Upper lobe of left lung (tissue), 6 donors: Measurements from ENCODE around the gene NXPH2. TPM values are rescaled to one million over a fixed set of nuclear protein-coding genes. Genes with fewer than 3 reads are reported as not detected.
"Not testable (repeated sequence)": the region's sequence is repeated elsewhere in the genome, so short reads cannot be mapped to it uniquely, and the experiment has no call there.

Source experiments
- ATAC-seq, 2 donors: fragments of 200-7000 bp; cut with Tn5 transposase; one replicate each; pipeline ENCODE4 v1.9.1; 2022; ENCODE audit warnings: mild to moderate bottlenecking in 2 of 2, moderate library complexity in 2 of 2; ENCODE audit not compliant: low FRiP score in 2 of 2
- DNase-seq, 2 donors: peaks; one replicate each; pipeline ENCODE4 v3.0.0-alpha.2; 2019 to 2020
- H3K27ac ChIP-seq, 4 donors: fragments of 200-600 bp; sonication (generic); one replicate each; pipeline ENCODE4 v1.5.1; 2016 to 2019
- H3K27me3 ChIP-seq, 4 donors: fragments of 200-600 bp; sonication (generic); one replicate each; pipeline ENCODE4 v1.5.1; 2017 to 2019
- H3K36me3 ChIP-seq, 4 donors: fragments of 200-600 bp; sonication (generic); one replicate each; pipeline ENCODE4 v1.5.1; 2016 to 2019
- H3K4me1 ChIP-seq, 4 donors: fragments of 200-600 bp; sonication (generic); one replicate each; pipeline ENCODE4 v1.5.1; 2018 to 2019
- H3K4me3 ChIP-seq, 4 donors: fragments of 200-600 bp; sonication (generic); one replicate each; pipeline ENCODE4 v1.5.1; 2017 to 2019; ENCODE audit warnings: mild to moderate bottlenecking in 2 of 4, moderate library complexity in 1 of 4
- H3K9me3 ChIP-seq, 4 donors: fragments of 200-600 bp; sonication (generic); one replicate each; pipeline ENCODE4 v1.5.1; 2018 to 2019
- EP300 ChIP-seq, 4 donors: sonication (generic); formaldehyde crosslinking; IDR thresholded peaks; one replicate each; pipeline ENCODE4 v1.5.1; 2017; ENCODE audit warnings: antibody characterized with exemption in 4 of 4, control low read depth in 2 of 4
- POLR2A ChIP-seq, 4 donors: fragments of 450-650 bp; IDR thresholded peaks; one replicate each; pipeline ENCODE4 v1.5.1; 2016 to 2017; ENCODE audit warnings: antibody characterized with exemption in 4 of 4, mild to moderate bottlenecking in 2 of 4
- POLR2AphosphoS5 ChIP-seq, 2 donors: sonication (generic); formaldehyde crosslinking; IDR thresholded peaks; one replicate each; pipeline ENCODE4 v1.5.1; 2017; ENCODE audit warnings: antibody characterized with exemption in 2 of 2
- WGBS, 2 donors: methylation state at CpG; one replicate each; pipeline ENCODE4 v1.1.5; 2017 to 2018; 5-methylcytosine and 5-hydroxymethylcytosine counted together
- total RNA-seq, 6 donors: library from RNA; depleted of rRNA in 4 of 6; stranded (reverse); fragments of >200 nt in 4 of 6; gene quantifications; one replicate each; pipeline versions ENCODE4 v1.1.0 to v1.2.1, GENCODE V29; 2016 to 2021
- TF ChIP-seq, protein P1 (sequence below), 6 experiments: fragments of 450-650 bp in 4 of 6; fragments of 200-600 bp in 2 of 6; sonication (generic) in 2 of 6; IDR thresholded peaks; one replicate each; pipeline ENCODE4 v1.5.1; 2016 to 2019; ENCODE audit warnings: antibody characterized with exemption in 6 of 6
- donor health status: DM: no; HTN: no; CAD: no; lungs with moderate emphysema.
- donor health status: DM: no; HTN: yes; CAD: no; lungs with severe emphysema.

NXPH2 gene
- total RNA-seq, 6 donors from 2014 or later, result not detected

DNA sequence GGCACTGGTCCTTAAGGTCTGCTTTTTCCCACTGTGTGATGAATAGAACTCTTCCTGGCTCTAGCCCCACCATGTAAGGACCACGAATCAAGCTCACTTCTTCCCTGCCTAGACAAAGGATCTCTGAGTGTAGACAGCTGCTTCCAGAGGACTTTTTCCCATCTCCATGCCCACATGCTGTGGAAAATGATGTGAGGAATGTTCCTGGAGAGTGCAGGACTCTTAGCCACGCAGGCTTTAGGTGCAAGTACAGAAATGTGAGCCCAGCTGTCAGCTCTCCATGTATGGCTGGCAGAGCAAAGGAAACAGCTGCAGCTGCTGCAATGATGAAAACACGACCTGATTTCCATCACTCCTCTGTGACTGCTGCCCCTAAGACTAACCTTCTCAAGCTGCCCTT is 35.5 kb downstream of the NXPH2 start:
- DNase-seq, result no peak
- Histone ChIP-seq H3K27ac (no peak overlapping the region), H3K27me3 (peaks cover 0 to 2% (median 0%) of the 10 kb centered on the region in 4 donors), H3K36me3 (no peaks in the 10 kb centered on the region), H3K4me1 (no peaks in the 10 kb centered on the region), H3K9me3 (no peaks in the 10 kb centered on the region), H3K4me3 (no peak overlapping the region)
- TF ChIP-seq POLR2A (IDR thresholded peaks at IDR 0.05) (no peak), POLR2AphosphoS5 (IDR thresholded peaks at IDR 0.05) (no peak), EP300 (IDR thresholded peaks at IDR 0.05) (no peak)
- TF ChIP-seq, protein P1, sequence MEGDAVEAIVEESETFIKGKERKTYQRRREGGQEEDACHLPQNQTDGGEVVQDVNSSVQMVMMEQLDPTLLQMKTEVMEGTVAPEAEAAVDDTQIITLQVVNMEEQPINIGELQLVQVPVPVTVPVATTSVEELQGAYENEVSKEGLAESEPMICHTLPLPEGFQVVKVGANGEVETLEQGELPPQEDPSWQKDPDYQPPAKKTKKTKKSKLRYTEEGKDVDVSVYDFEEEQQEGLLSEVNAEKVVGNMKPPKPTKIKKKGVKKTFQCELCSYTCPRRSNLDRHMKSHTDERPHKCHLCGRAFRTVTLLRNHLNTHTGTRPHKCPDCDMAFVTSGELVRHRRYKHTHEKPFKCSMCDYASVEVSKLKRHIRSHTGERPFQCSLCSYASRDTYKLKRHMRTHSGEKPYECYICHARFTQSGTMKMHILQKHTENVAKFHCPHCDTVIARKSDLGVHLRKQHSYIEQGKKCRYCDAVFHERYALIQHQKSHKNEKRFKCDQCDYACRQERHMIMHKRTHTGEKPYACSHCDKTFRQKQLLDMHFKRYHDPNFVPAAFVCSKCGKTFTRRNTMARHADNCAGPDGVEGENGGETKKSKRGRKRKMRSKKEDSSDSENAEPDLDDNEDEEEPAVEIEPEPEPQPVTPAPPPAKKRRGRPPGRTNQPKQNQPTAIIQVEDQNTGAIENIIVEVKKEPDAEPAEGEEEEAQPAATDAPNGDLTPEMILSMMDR (IDR thresholded peaks at IDR 0.05), result no peak
- 17 to 29% methylated on average over 2 to 3 of the region's 3 CpGs for WGBS, 2 donors
- peak in 1 of 2 donors; percentile 15 for ATAC-seq

GRCh38 chr2:138742441-138743057 is 37.6 kb downstream of the NXPH2 start:
- no peaks in the 10 kb centered on the region for H3K27me3 ChIP-seq
- ATAC-seq (no peak), DNase-seq (no peak)
- H3K27ac ChIP-seq, result no peak overlapping the region
- TF ChIP-seq POLR2A (IDR thresholded peaks at IDR 0.05), result no peak
- TF ChIP-seq, protein P1 (IDR thresholded peaks at IDR 0.05), result no peak
- no peak for TF ChIP-seq EP300 (IDR thresholded peaks at IDR 0.05)
- TF ChIP-seq POLR2AphosphoS5 (IDR thresholded peaks at IDR 0.05), result no peak
- H3K9me3 ChIP-seq, result no peaks in the 10 kb centered on the region
- H3K4me1 ChIP-seq, result no peaks in the 10 kb centered on the region
- WGBS, 2 donors, result 83 to 86% methylated on average over 4 of the region's 4 CpGs
- H3K4me3 ChIP-seq, result no peak overlapping the region
- no peaks in the 10 kb centered on the region for H3K36me3 ChIP-seq

DNA sequence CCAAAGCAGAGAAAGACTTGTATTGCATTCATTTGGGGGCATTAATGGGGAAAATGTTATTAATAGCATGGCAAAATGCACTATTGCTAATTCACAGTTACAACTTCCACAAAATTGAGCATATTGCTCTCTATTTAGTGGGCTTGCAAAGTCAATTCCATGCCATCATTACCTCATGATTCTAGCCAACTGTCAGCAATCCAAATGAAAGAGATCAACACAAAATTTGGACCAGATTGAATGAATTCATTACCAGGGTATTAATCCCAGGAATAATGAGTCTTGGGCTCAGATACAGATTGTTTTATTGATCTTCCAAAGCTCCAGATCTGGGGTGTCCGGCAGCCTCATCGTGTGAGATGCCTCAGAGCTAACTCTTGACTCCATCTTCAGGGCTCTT is 38.3 kb downstream of the NXPH2 start:
- no peak for ATAC-seq
- H3K27me3 ChIP-seq, result no peaks in the 10 kb centered on the region
- peaks cover 0 to 7% (median 2%) of the 10 kb centered on the region in 4 donors for H3K9me3 ChIP-seq
- H3K27ac ChIP-seq, result no peak overlapping the region
- no peak for DNase-seq
- H3K4me3 ChIP-seq, result no peak overlapping the region
- no peaks in the 10 kb centered on the region for H3K4me1 ChIP-seq
- WGBS, 2 donors, result 94 to 100% methylated on average over 2 of the region's 2 CpGs
- no peak for TF ChIP-seq EP300 (IDR thresholded peaks at IDR 0.05)
- TF ChIP-seq POLR2A (IDR thresholded peaks at IDR 0.05), result no peak
- TF ChIP-seq, protein P1 (IDR thresholded peaks at IDR 0.05), result no peak
- no peak for TF ChIP-seq POLR2AphosphoS5 (IDR thresholded peaks at IDR 0.05)
- H3K36me3 ChIP-seq, result no peaks in the 10 kb centered on the region

DNA sequence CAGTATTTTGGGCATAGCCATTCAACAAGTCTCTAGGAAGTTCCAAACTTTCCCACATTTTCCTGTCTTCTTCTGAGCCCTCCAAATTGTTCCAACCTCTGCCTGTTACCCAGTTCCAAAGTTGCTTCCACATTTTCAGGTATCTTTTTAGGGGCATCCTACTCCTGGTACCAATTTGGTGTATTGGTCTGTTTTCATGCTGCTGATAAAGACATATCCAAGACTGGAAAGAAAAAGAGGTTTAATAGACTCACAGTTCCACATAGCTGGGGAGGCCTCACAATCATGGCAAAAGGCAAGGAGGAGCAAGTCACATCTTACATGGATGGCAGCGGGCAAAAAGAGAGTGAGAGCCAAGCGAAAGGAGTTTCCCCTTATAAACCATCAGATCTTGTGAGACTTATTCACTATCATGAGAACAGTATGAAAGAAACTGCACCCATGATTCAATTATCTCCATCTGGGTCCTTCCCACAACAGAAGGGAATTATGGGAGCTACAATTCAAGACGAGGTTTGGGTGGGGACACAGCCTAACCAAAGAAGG is 43.1 kb downstream of the NXPH2 start:
- not testable (repeated sequence) for H3K4me3 ChIP-seq, DNase-seq, ATAC-seq, H3K27me3 ChIP-seq, H3K27ac ChIP-seq, H3K36me3 ChIP-seq, H3K4me1 ChIP-seq
- WGBS, 2 donors, result 76 to 92% methylated on average over 3 of the region's 3 CpGs
- H3K9me3 ChIP-seq, result peaks cover 0 to 12% (median 4%) of the 10 kb centered on the region in 4 donors

GRCh38 chr2:138732651-138733050 is 47.5 kb downstream of the NXPH2 start:
- WGBS, 2 donors, result 79 to 88% methylated on average over 1 of the region's 1 CpG
- Histone ChIP-seq H3K9me3 (peaks cover 0 to 12% (median 4%) of the 10 kb centered on the region in 4 donors), H3K36me3 (no peaks in the 10 kb centered on the region), H3K4me1 (no peaks in the 10 kb centered on the region), H3K4me3 (no peak overlapping the region), H3K27me3 (no peaks in the 10 kb centered on the region), H3K27ac (no peak overlapping the region)
- DNase-seq, result no peak
- ATAC-seq, result no peak
- TF ChIP-seq, protein P1 (IDR thresholded peaks at IDR 0.05), result no peak
- TF ChIP-seq POLR2A (IDR thresholded peaks at IDR 0.05) (no peak), POLR2AphosphoS5 (IDR thresholded peaks at IDR 0.05) (no peak), EP300 (IDR thresholded peaks at IDR 0.05) (no peak)
